Neural cell (in vitro differentiated cells): ENCODE results near the gene DHX29. TPM values are rescaled to one million over a fixed set of nuclear protein-coding genes. Genes with fewer than 3 reads are reported as not detected.

Source experiments
- H2AFZ ChIP-seq: fragments of 200-600, 300-800 bp; sonication (generic), shearing (Covaris generic); 2 replicates; pipeline ENCODE4 v1.6.0; 2014; ENCODE audit warnings: low read depth, mild to moderate bottlenecking, antibody characterized with exemption, low read length, moderate library complexity
- H3F3A ChIP-seq: fragments of 200-600 bp; shearing (Covaris generic); 2 replicates; pipeline ENCODE4 v1.6.1; 2016; ENCODE audit warnings: mild to moderate bottlenecking, moderate library complexity, mixed read lengths, antibody characterized with exemption, low read length; ENCODE audit not compliant: insufficient read depth, poor library complexity, severe bottlenecking
- H3K27ac ChIP-seq: fragments of 200-600, 300-800 bp; sonication (generic), shearing (Covaris generic); 2 replicates; pipeline ENCODE4 v1.5.1; 2014; ENCODE audit warnings: mild to moderate bottlenecking, low read length, moderate library complexity
- H3K27me3 ChIP-seq: fragments of 300-800, 200-600 bp; sonication (generic), shearing (Covaris generic); 2 replicates; pipeline ENCODE4 v1.6.0; 2014; ENCODE audit warnings: mild to moderate bottlenecking, low read depth, low read length, moderate library complexity; ENCODE audit not compliant: insufficient read depth
- H3K36me3 ChIP-seq: fragments of 300-800, 200-600 bp; sonication (generic), shearing (Covaris generic); 2 replicates; pipeline ENCODE4 v1.5.1; 2014; ENCODE audit warnings: mild to moderate bottlenecking, antibody characterized with exemption, low read length, moderate library complexity; ENCODE audit not compliant: insufficient read depth
- H3K4me2 ChIP-seq: fragments of 300-800, 200-600 bp; sonication (generic), shearing (Covaris generic); 2 replicates; pipeline ENCODE4 v1.6.0; 2014; ENCODE audit warnings: mild to moderate bottlenecking, low read length
- H3K4me3 ChIP-seq: fragments of 300-800, 200-600 bp; sonication (generic), shearing (Covaris generic); 2 replicates; pipeline ENCODE4 v1.5.1; 2014; ENCODE audit warnings: mild to moderate bottlenecking, low read length, moderate library complexity
- H3K79me2 ChIP-seq: fragments of 200-600 bp; shearing (Covaris generic); replicated peaks from 2 replicates; pipeline ENCODE4 v1.6.0; 2014; ENCODE audit warnings: mild to moderate bottlenecking, low read length, moderate library complexity; ENCODE audit not compliant: insufficient read depth
- H3K9ac ChIP-seq: fragments of 300-800, 200-600 bp; sonication (generic), shearing (Covaris generic); 2 replicates; pipeline ENCODE4 v1.6.1; 2016; ENCODE audit warnings: mild to moderate bottlenecking, low read length, mixed read lengths
- H3K9me2 ChIP-seq: fragments of 200-600 bp; shearing (Covaris generic); 2 replicates; pipeline ENCODE4 v1.6.1; 2016; ENCODE audit warnings: mild to moderate bottlenecking, low read length, mixed read lengths; ENCODE audit not compliant: insufficient read depth
- H3K9me3 ChIP-seq: fragments of 200-600, 300-800 bp; sonication (generic), shearing (Covaris generic); 2 replicates; pipeline ENCODE4 v1.6.1; 2016; ENCODE audit warnings: mild to moderate bottlenecking, mixed run types, low read length, moderate library complexity, mixed read lengths
- H4K20me1 ChIP-seq: fragments of 200-600 bp; shearing (Covaris generic); 2 replicates; pipeline ENCODE4 v1.6.1; 2016; ENCODE audit warnings: mild to moderate bottlenecking, mixed run types; ENCODE audit not compliant: insufficient read depth
- EP300 ChIP-seq: fragments of 450-650 bp; conservative IDR thresholded peaks from 2 replicates; pipeline ENCODE4 v1.6.1; 2014; ENCODE audit warnings: antibody characterized with exemption, mild to moderate bottlenecking, moderate library complexity; ENCODE audit not compliant: poor library complexity, severe bottlenecking
- EZH2 ChIP-seq: fragments of 200-600, 300-800 bp; shearing (Covaris generic), sonication (generic); IDR thresholded peaks from 2 replicates; pipeline ENCODE4 v1.6.1; 2014; ENCODE audit warnings: antibody characterized with exemption, low read length, borderline replicate concordance, mild to moderate bottlenecking; ENCODE audit not compliant: insufficient read depth, poor library complexity, severe bottlenecking
- MXI1 ChIP-seq: fragments of 450-650 bp; conservative IDR thresholded peaks from 2 replicates; pipeline ENCODE4 v1.6.1; 2014; ENCODE audit warnings: antibody characterized with exemption, mild to moderate bottlenecking; ENCODE audit not compliant: poor library complexity, severe bottlenecking
- POLR2AphosphoS5 ChIP-seq: IDR thresholded peaks from 2 replicates; pipeline ENCODE4 v1.6.1; 2012
- RAD21 ChIP-seq: fragments of 450-650 bp; conservative IDR thresholded peaks from 2 replicates; pipeline ENCODE4 v1.6.1; 2014; ENCODE audit warnings: antibody characterized with exemption, mild to moderate bottlenecking, moderate library complexity
- SMC3 ChIP-seq: fragments of 450-650 bp; conservative IDR thresholded peaks from 2 replicates; pipeline ENCODE4 v1.6.1; 2014; ENCODE audit warnings: antibody characterized with exemption, mild to moderate bottlenecking, moderate library complexity; ENCODE audit not compliant: poor library complexity
- TAF1 ChIP-seq: IDR thresholded peaks from 2 replicates; pipeline ENCODE4 v1.6.1; 2012; ENCODE audit warnings: low read depth
- polyA plus RNA-seq: library from polyadenylated mRNA; depleted of rRNA; stranded (reverse); fragments of >200 nt; gene quantifications from 2 replicates; pipeline ENCODE4 v1.2.3, GENCODE V29; 2014
- TF ChIP-seq, protein P1 (sequence below): IDR thresholded peaks from 2 replicates; pipeline ENCODE4 v1.6.1; 2012; ENCODE audit warnings: borderline replicate concordance
- TF ChIP-seq, protein P2 (sequence below): fragments of 450-650 bp; IDR thresholded peaks from 2 replicates; pipeline ENCODE4 v1.5.1; 2014; ENCODE audit warnings: antibody characterized with exemption, mild to moderate bottlenecking, moderate library complexity; ENCODE audit not compliant: poor library complexity, severe bottlenecking

The DHX29 gene
- polyA plus RNA-seq, 1 donor from 2014 or later: 48.1 TPM

DNA sequence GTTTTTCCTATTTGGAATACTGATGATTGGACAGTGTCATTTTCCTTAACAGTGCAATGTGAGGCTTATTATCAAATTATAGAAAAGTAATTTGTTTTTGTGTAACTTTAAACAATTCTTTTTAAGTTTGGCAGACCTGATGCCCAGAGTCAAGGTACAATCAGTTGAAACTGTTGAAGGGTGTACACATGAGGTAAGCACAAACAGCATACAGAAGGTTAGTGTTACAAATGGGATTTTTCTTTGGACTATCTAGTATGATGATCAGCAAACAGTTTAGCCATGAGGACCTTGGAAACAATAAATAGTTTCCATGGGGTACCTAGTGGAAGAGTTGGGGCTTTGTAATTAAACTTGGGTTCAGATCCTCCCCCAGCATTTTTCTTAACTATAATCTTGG, 16.5 kb upstream of the DHX29 start:
- Histone ChIP-seq H3K4me2 (no peak overlapping the region), H3K79me2 (peaks cover 20% of the 10 kb centered on the region), H2AFZ (no peak overlapping the region), H3K36me3 (no peaks in the 10 kb centered on the region), H3F3A (peaks cover 3% of the 10 kb centered on the region), H3K9me3 (no peaks in the 10 kb centered on the region), H4K20me1 (no peaks in the 10 kb centered on the region), H3K9ac (no peak overlapping the region), H3K9me2 (no peaks in the 10 kb centered on the region), H3K4me3 (no peak overlapping the region), H3K27me3 (no peaks in the 10 kb centered on the region), H3K27ac (no peak overlapping the region)
- TF ChIP-seq RAD21 (no peak), MXI1 (no peak), EZH2 (no peak), TAF1 (no peak), POLR2AphosphoS5 (no peak), EP300 (no peak)
- TF ChIP-seq, protein P1, sequence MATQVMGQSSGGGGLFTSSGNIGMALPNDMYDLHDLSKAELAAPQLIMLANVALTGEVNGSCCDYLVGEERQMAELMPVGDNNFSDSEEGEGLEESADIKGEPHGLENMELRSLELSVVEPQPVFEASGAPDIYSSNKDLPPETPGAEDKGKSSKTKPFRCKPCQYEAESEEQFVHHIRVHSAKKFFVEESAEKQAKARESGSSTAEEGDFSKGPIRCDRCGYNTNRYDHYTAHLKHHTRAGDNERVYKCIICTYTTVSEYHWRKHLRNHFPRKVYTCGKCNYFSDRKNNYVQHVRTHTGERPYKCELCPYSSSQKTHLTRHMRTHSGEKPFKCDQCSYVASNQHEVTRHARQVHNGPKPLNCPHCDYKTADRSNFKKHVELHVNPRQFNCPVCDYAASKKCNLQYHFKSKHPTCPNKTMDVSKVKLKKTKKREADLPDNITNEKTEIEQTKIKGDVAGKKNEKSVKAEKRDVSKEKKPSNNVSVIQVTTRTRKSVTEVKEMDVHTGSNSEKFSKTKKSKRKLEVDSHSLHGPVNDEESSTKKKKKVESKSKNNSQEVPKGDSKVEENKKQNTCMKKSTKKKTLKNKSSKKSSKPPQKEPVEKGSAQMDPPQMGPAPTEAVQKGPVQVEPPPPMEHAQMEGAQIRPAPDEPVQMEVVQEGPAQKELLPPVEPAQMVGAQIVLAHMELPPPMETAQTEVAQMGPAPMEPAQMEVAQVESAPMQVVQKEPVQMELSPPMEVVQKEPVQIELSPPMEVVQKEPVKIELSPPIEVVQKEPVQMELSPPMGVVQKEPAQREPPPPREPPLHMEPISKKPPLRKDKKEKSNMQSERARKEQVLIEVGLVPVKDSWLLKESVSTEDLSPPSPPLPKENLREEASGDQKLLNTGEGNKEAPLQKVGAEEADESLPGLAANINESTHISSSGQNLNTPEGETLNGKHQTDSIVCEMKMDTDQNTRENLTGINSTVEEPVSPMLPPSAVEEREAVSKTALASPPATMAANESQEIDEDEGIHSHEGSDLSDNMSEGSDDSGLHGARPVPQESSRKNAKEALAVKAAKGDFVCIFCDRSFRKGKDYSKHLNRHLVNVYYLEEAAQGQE: no peak
- TF ChIP-seq, protein P2, sequence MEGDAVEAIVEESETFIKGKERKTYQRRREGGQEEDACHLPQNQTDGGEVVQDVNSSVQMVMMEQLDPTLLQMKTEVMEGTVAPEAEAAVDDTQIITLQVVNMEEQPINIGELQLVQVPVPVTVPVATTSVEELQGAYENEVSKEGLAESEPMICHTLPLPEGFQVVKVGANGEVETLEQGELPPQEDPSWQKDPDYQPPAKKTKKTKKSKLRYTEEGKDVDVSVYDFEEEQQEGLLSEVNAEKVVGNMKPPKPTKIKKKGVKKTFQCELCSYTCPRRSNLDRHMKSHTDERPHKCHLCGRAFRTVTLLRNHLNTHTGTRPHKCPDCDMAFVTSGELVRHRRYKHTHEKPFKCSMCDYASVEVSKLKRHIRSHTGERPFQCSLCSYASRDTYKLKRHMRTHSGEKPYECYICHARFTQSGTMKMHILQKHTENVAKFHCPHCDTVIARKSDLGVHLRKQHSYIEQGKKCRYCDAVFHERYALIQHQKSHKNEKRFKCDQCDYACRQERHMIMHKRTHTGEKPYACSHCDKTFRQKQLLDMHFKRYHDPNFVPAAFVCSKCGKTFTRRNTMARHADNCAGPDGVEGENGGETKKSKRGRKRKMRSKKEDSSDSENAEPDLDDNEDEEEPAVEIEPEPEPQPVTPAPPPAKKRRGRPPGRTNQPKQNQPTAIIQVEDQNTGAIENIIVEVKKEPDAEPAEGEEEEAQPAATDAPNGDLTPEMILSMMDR: no peak

DNA sequence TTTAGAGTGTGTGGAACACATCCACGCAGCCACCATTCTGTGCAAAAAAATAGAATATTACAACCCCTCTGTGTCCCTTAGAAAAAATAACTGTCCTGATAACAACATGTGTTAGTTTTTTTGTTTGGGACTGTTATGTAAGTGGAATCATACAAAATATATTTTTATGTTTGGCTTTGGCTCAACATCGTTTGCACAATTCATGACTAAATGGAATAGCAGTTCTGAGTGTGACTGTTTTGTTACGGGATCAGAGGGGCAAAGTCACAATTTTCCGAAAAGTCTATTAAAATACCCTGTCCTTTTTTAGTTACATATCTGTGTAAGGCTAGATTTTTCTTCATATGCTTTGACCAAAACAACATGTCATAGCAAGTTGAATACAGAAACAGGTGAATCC, 13.1 kb upstream of the DHX29 start:
- Histone ChIP-seq H3K4me3 (no peak overlapping the region), H3K79me2 (peaks cover 32% of the 10 kb centered on the region), H3K9me3 (no peaks in the 10 kb centered on the region), H2AFZ (no peak overlapping the region), H3K27ac (no peak overlapping the region), H3K9ac (no peak overlapping the region), H3K27me3 (no peaks in the 10 kb centered on the region), H3K36me3 (no peaks in the 10 kb centered on the region), H3F3A (peaks cover 5% of the 10 kb centered on the region), H3K4me2 (no peak overlapping the region), H3K9me2 (no peaks in the 10 kb centered on the region), H4K20me1 (no peaks in the 10 kb centered on the region)
- no peak for TF ChIP-seq RAD21
- TF ChIP-seq TAF1: no peak
- TF ChIP-seq EZH2: no peak
- TF ChIP-seq, protein P1: no peak
- TF ChIP-seq POLR2AphosphoS5: no peak
- TF ChIP-seq SMC3: no peak
- TF ChIP-seq MXI1: no peak
- TF ChIP-seq, protein P2: no peak
- TF ChIP-seq EP300: no peak
